Measurements from ENCODE around the gene TMUB2.
"Not testable (repeated sequence)": the region's sequence is repeated elsewhere in the genome, so short reads cannot be mapped to it uniquely, and the experiment has no call there.

The TMUB2 gene

DNA sequence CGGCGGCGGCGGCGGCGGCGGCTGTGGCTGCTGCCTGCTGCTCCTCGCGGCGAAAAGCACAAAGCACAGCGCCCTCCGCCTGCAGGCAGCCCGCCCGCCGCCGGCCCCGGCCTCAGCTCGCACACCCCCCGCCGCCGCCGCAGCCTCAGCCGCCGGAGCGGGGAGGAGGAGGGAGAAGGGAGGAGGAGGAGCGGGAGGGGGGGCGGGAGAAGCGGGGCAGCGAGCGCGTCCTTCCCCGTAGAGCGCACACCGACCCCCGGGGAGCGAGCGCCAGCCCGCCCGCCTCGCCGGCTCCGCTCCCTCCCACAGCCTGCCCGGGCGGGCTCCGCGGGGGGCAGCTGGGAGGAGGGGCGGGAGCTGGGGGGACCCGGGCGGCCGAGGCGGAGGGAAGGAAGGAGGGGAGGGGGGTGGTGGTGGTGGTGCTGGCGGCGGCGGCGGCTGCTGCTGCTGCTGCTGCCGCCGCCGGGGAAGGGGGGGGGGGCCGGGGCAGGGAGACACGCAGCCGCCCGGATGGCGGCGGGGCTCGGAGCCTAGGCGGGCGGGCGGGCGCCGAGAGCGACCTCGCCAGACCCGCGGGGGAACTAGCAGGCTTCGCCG, 32.9 kb downstream of the TMUB2 start, which contains the start of gene UBTF:
UBTF (minus strand) TSS at position 60 of the 597 bp plus-strand sequence. CDS start 1,446 bp downstream, outside the sequence.
- peak; percentile 72 for DNase-seq

DNA sequence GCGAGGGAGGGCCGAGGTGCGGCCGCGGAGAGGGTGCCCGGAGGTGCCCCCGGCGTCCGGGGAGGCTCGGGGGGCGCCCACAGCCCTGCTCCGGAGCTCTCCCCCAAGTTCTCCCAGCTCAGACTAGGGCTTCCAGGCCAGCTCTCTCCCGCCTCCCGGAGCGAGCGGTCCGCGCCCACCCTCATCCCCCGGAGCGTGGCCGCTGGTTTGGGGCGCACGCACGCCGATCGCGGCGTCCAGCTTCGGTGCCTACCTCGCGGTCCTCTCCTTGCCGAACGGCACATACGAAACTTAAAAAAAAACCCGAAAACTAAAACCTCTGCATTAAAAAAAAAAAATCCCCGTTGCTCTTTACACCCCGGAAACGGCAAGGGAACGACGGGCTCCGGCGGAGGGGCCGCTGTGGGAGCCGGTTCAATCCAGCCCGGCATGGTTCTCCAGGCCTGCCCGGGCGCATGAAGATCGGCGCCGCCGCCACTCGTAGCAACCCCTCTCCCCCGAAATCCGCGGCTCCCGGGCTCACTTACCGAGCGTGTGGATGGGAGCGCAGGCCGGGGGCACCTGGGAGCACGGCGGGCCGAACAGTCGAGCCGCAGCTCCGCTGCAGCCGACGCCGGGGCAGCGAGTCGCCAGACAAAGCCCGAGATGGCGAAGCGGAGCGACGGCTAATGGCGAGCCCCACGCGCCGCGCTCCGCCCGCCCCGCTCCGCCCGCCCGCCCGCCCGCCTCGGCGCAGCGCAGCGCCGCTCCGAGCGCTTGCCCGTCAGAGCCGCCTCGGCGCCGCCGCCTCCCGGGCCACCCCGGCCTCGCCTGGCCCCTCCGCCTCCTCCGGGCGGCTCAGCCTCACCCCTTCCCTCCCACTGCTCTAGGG, 33.7 kb downstream of the TMUB2 start:
- DNase-seq, result peak; percentile 70

- peak; percentile 93 for DNase-seq
Measured at GRCh38 chr17:44221084-44221861, 34.5 kb downstream of the TMUB2 start.

- DNase-seq, result no peak
Measured at GRCh38 chr17:44221862-44222111, 35.0 kb downstream of the TMUB2 start.

GRCh38 chr17:44222112-44222869, 35.5 kb downstream of the TMUB2 start:
- peak; percentile 92 for DNase-seq

GRCh38 chr17:44223541-44224071, 36.8 kb downstream of the TMUB2 start:
- DNase-seq, result no peak

DNA sequence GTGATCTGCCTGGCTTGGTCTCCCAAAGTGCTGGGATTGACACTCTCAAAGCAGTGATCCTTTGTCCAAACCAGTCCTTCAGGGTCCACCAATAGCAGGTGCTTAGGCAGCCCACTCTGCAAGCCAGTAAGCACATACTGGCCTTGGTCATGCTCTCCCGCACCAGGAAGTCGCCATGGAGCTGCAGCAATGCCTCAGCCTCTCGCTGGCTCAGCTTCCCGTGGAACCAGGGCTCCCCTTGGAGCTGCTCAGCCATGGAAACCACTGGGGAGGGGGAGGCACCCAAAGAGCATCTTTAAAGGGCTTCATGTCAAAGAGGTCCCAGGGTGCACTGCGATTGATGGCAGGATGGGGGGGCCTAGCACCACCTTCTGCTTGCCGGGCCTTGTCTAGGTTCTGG, 42.3 kb downstream of the TMUB2 start:
- DNase-seq, result no peak

DNA sequence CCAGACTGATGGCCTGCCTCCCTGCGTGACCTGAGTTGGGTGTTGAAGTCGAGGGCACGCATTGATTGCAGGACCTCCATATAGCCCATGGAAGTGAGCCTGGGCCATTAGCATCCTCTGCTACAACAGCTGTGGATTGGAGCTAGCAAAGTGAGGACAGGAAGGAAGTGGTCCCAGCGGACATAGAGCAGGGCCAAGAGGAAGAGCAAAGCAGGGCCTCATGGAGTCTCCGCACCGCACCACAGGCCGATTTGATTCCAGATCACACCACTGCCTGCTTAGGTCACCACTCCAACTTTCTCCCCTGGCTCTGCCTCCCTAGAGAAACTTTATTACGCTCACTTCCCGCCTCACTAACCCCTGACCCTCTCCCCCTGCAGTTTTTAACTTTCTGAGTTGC, 43.4 kb downstream of the TMUB2 start:
- DNase-seq, result no peak

- DNase-seq, result no peak
Measured at GRCh38 chr17:44232061-44232460, 45.3 kb downstream of the TMUB2 start.

GRCh38 chr17:44233582-44233981, 46.8 kb downstream of the TMUB2 start:
- no peak for DNase-seq

GRCh38 chr17:44235583-44235936, 48.8 kb downstream of the TMUB2 start:
- no peak for DNase-seq

DNA sequence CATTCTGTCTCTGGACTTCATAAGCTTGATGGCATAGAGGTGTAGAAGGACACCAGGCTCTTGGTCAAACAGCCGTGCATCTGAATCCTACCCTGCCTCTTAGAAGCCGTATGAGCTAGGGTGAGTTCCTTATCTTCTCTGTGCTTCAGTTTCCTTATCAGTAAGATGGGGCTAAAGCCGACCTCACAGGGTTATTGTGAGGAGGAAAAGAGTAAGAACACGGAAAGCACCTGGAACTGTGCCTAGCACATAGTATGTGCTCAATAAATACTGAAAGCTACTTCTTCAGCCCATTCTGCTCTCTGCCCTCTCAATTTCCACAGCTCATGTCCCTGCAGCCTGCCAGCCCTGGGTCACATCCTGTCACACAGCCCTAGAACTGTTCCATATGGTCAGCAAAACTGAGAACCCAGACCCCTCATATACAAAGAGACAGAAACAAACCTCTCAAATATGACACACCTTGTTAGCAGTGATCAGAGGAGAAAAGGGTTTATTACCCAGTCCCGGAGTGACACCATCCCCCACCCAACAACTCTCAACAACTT, 49.7 kb downstream of the TMUB2 start:
- DNase-seq, result peak; percentile 57

DNA sequence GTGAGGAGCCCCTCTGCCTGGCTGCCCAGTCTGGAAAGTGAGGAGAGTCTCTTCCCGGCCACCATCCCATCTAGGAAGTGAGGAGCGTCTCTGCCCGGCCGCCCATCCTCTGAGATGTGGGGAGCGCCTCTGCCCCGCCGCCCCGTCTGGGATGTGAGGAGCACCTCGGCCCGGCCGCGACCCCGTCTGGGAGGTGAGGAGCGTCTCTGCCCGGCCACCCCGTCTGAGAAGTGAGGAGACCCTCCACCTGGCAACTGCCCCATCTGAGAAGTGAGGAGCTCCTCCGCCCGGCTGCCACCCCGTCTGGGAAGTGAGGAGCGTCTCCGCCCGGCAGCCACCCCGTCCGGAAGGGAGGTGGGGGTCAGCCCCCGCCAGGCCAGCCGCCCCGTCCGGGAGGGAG, 51.1 kb downstream of the TMUB2 start:
- not testable (repeated sequence) for DNase-seq

DNA sequence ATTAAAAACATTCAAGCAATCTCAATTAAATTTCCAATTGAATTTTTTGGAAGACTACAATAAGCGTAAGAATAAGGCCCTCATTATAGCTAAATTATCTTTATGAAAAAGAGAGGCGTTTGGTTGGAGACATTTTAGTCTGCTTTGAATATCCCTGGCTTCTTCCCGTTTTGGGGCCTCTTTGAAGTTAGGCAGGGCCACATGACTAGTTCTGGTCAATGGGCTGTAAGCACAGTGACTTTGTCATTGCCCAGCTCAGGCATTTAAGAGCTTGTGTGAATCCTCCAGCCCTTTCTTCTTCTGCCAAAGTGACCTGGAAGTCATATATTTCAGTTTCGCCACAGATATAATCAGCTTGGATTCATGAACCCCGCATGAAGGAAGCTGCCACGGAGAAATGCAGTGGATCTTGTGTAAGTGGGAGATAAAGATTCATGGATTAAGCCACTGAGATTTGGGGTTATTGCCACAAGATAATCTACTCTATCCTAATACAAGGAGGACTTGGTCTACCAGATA, 54.4 kb downstream of the TMUB2 start:
- DNase-seq, result peak; percentile 61
